Kidney (tissue), 14 donors: Measurements from ENCODE around the gene CTNNA2. TPM values are rescaled to one million over a fixed set of nuclear protein-coding genes. Genes with fewer than 3 reads are reported as not detected.

Experiments
- DNase-seq, 5 donors: peaks; one replicate each; pipeline ENCODE4 v3.0.0-alpha.2; 2013 to 2020
- FAIRE-seq: peaks from 2 replicates; lab custom pipeline; 2012; peaks lifted over from hg19 to GRCh38; lab: Jason Lieb, UNC
- H3K27ac ChIP-seq, 2 donors: one replicate each; pipeline ENCODE4 v1.7.0; 2013; ENCODE audit warnings: low read depth in 2 of 2, low read length in 2 of 2, inconsistent platforms in 1 of 2
- H3K27me3 ChIP-seq: one replicate; pipeline ENCODE4 v1.7.1; 2013; ENCODE audit warnings: low read length, inconsistent platforms; ENCODE audit not compliant: control insufficient read depth, insufficient read depth
- H3K36me3 ChIP-seq, 3 donors: one replicate each; pipeline versions ENCODE4 v1.7.0 to v1.7.1; 2013; ENCODE audit warnings: low read length in 3 of 3, control low read depth in 1 of 3, inconsistent platforms in 1 of 3; ENCODE audit not compliant: insufficient read depth in 3 of 3, control insufficient read depth in 2 of 3
- H3K4me1 ChIP-seq, 3 donors: one replicate each; pipeline versions ENCODE4 v1.7.0 to v1.7.1; 2013; ENCODE audit warnings: low read length in 3 of 3, inconsistent platforms in 1 of 3, low read depth in 1 of 3; ENCODE audit not compliant: control insufficient read depth in 2 of 3, insufficient read depth in 2 of 3
- H3K4me3 ChIP-seq, 3 donors: one replicate each; pipeline versions ENCODE4 v1.7.0 to v1.8.1; 2013; ENCODE audit warnings: low read length in 3 of 3, control low read depth in 1 of 3, inconsistent platforms in 1 of 3
- H3K9ac ChIP-seq, 3 donors: one replicate each; pipeline versions ENCODE4 v1.7.0 to v1.7.1; 2013; ENCODE audit warnings: low read length in 3 of 3, control low read depth in 1 of 3, inconsistent platforms in 1 of 3
- H3K9me3 ChIP-seq, 3 donors: one replicate each; pipeline versions ENCODE4 v1.7.0 to v1.7.1; 2013; ENCODE audit warnings: low read length in 3 of 3, control low read depth in 1 of 3, inconsistent platforms in 1 of 3; ENCODE audit not compliant: control insufficient read depth in 2 of 3, insufficient read depth in 1 of 3
- intact Hi-C: fragments of 100-400 bp; cut with DNase I; formaldehyde crosslinking; loops from one replicate; pipeline ENCODE4 v1.11.1; 2022
- polyA plus RNA-seq: library from polyadenylated mRNA; stranded (reverse); fragments of 350-450 nt; fragmentation: Illumina TruSeq; extraction: RNeasy Lipid Tissue Mini Kit (QIAGEN cat#74804); gene quantifications from one replicate; pipeline ENCODE4 v1.2.3, GENCODE V29; 2014; ENCODE audit warnings: low read depth, low replicate concordance; ENCODE audit not compliant: insufficient read depth
- total RNA-seq: library from RNA; stranded (reverse); fragmentation: NEBNext Ultra II Directional; extraction: Animal tissue kit (Norgen Biotek cat#: 25700); gene quantifications from one replicate; pipeline ENCODE4 v1.2.1, GENCODE V29; 2021
- TF ChIP-seq, protein P1 (sequence below): IDR thresholded peaks from 3 replicates; pipeline ENCODE4 v1.5.1; 2012; ENCODE audit warnings: mild to moderate bottlenecking, moderate library complexity, borderline replicate concordance; ENCODE audit not compliant: insufficient read depth; ENCODE audit errors: extremely low read depth
- donor health status: control.
- donor health status: control.
- donor health status: control.
- donor health status: control.
- donor health status: control.
- donor health status: DM: yes; HTN: yes; CAD: no.
- donor health status: Normal renal cell carcinoma (clear cell type).

CTNNA2 gene
- total and polyA plus RNA-seq, 2 donors from 2014 or later, result 0.47 TPM; not detected in 1

DNA sequence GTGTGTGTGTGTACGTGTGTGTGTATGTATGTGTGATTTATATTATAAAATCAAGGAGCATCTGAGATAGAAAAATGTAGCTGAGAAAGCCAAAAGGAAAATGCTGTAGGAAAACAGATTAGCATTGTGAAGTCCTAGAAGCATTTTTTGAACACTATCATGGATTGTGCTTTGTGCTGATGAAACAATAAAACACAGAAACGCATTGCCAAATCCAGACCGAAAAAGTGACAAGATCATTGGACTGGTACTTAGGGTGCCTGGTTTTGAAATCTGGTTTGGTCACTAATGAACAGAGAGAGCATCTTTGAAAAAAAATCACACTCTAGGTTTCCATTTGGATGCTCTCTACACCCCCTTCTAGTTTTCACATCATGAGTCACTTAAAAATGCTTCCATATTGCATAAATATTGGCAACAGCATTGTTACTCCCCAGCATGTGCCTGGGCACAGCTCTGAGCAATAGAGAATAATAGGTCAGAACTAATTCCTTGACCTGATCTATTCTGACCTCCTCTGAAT, 1006.3 kb downstream of the CTNNA2 start:
- Histone ChIP-seq H3K27ac (no peak overlapping the region), H3K9ac (no peak overlapping the region), H3K4me1 (no peaks in the 10 kb centered on the region), H3K4me3 (no peak overlapping the region), H3K27me3 (no peaks in the 10 kb centered on the region), H3K36me3 (no peaks in the 10 kb centered on the region), H3K9me3 (no peaks in the 10 kb centered on the region)
- DNase-seq, result no peak
- no peak for FAIRE-seq
- intact Hi-C loops, result no loop called here
- TF ChIP-seq, protein P1, sequence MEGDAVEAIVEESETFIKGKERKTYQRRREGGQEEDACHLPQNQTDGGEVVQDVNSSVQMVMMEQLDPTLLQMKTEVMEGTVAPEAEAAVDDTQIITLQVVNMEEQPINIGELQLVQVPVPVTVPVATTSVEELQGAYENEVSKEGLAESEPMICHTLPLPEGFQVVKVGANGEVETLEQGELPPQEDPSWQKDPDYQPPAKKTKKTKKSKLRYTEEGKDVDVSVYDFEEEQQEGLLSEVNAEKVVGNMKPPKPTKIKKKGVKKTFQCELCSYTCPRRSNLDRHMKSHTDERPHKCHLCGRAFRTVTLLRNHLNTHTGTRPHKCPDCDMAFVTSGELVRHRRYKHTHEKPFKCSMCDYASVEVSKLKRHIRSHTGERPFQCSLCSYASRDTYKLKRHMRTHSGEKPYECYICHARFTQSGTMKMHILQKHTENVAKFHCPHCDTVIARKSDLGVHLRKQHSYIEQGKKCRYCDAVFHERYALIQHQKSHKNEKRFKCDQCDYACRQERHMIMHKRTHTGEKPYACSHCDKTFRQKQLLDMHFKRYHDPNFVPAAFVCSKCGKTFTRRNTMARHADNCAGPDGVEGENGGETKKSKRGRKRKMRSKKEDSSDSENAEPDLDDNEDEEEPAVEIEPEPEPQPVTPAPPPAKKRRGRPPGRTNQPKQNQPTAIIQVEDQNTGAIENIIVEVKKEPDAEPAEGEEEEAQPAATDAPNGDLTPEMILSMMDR, result no peak

GRCh38 chr2:80519699-80520291, 1006.9 kb downstream of the CTNNA2 start:
- Histone ChIP-seq H3K27me3 (no peaks in the 10 kb centered on the region), H3K9me3 (no peaks in the 10 kb centered on the region), H3K36me3 (no peaks in the 10 kb centered on the region), H3K4me1 (no peaks in the 10 kb centered on the region), H3K27ac (no peak overlapping the region), H3K9ac (no peak overlapping the region), H3K4me3 (no peak overlapping the region)
- TF ChIP-seq, protein P1, result no peak
- intact Hi-C loops, result no loop called here
- no peak for DNase-seq
- FAIRE-seq, result no peak

DNA sequence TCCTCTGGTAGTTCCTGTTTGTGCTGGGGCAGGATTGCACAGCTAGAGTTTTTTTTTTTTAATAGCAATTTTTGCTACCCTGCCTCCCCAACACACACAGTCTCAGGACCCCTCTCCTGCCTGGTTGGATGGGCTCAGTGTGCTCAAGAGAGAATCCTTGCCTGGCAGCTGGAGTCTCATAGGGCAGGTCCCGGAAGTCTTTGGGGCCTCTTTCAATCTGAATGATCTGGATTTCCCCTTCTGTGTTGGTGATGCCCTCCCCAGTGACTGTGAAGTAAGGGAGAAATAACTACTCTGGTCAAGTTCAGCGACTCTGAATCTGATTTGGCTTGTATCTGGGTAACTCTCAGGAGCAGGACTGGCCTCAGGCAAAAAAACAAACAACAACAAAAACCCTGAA, 1012.3 kb downstream of the CTNNA2 start:
- DNase-seq (no peak), FAIRE-seq (no peak)
- Histone ChIP-seq H3K27ac (no peak overlapping the region), H3K27me3 (no peaks in the 10 kb centered on the region), H3K9ac (no peak overlapping the region), H3K4me1 (no peaks in the 10 kb centered on the region), H3K36me3 (no peaks in the 10 kb centered on the region), H3K9me3 (no peaks in the 10 kb centered on the region), H3K4me3 (no peak overlapping the region)
- TF ChIP-seq, protein P1, result no peak
- intact Hi-C loops, result no loop called here
